Measurements from ENCODE around the gene SLC16A12.
"Not testable (repeated sequence)": the region's sequence is repeated elsewhere in the genome, so short reads cannot be mapped to it uniquely, and the experiment has no call there.

Gene SLC16A12

GRCh38 chr10:89414879-89415821 lies 120.2 kb downstream of the SLC16A12 start:
- DNase-seq, result no peak

- no peak for DNase-seq
Measured at GRCh38 chr10:89414146-89414878, 121.1 kb downstream of the SLC16A12 start, which contains the start of gene IFIT5. TSS of gene IFIT5 (plus strand) at chr10:89414568. CDS start at chr10:89414799, 231 bp downstream.

- no peak for DNase-seq
Measured at GRCh38 chr10:89413398-89413912, 121.9 kb downstream of the SLC16A12 start.

- DNase-seq, result not testable (repeated sequence)
Measured at GRCh38 chr10:89412276-89412675, 123.1 kb downstream of the SLC16A12 start.

GRCh38 chr10:89411135-89411534 lies 124.3 kb downstream of the SLC16A12 start:
- DNase-seq, result not testable (repeated sequence)

- not testable (repeated sequence) for DNase-seq
Measured at GRCh38 chr10:89410551-89410950, 124.8 kb downstream of the SLC16A12 start.

GRCh38 chr10:89409282-89409681 lies 126.1 kb downstream of the SLC16A12 start:
- not testable (repeated sequence) for DNase-seq

- not testable (repeated sequence) for DNase-seq
Measured at GRCh38 chr10:89407792-89408191, 127.6 kb downstream of the SLC16A12 start.

GRCh38 chr10:89406178-89406577 lies 129.2 kb downstream of the SLC16A12 start:
- not testable (repeated sequence) for DNase-seq

GRCh38 chr10:89404104-89405047 lies 131.0 kb downstream of the SLC16A12 start:
- no peak for DNase-seq

GRCh38 chr10:89403043-89403442 lies 132.4 kb downstream of the SLC16A12 start:
- no peak for DNase-seq

- DNase-seq, result no peak
Measured at GRCh38 chr10:89399956-89400355, 135.4 kb downstream of the SLC16A12 start.

GRCh38 chr10:89398003-89398749 lies 137.2 kb downstream of the SLC16A12 start:
- no peak for DNase-seq

- DNase-seq, result no peak
Measured at GRCh38 chr10:89395141-89395540, 140.3 kb downstream of the SLC16A12 start.

- no peak for DNase-seq
Measured at GRCh38 chr10:89393898-89394297, 141.5 kb downstream of the SLC16A12 start.

- no peak for DNase-seq
Measured at GRCh38 chr10:89392974-89393373, 142.4 kb downstream of the SLC16A12 start.

GRCh38 chr10:89391907-89392756 lies 143.3 kb downstream of the SLC16A12 start, which contains the start of gene IFIT1:
TSS of gene IFIT1 (plus strand) at chr10:89392623. CDS start at chr10:89392713, 90 bp downstream.
- no peak for DNase-seq

GRCh38 chr10:89391226-89391576 lies 144.2 kb downstream of the SLC16A12 start:
- not testable (repeated sequence) for DNase-seq

GRCh38 chr10:89390476-89391225 lies 144.7 kb downstream of the SLC16A12 start:
- no peak for DNase-seq

- no peak for DNase-seq
Measured at GRCh38 chr10:89389254-89389653, 146.1 kb downstream of the SLC16A12 start.

Data from NCI-H1417 treated with DMSO at 0.1 percent for 48 hours (cell line).